ENCODE data around the gene OR2AG2.

GRCh38 chr11:6742260-6742659 lies 29.5 kb downstream of the OR2AG2 start:
- TF ChIP-seq GATA2 (IDR thresholded peaks at IDR 0.05; ENCODE audit: low read depth, low read length) (no peak), GATA3 (IDR thresholded peaks at IDR 0.05; ENCODE audit: low read depth, low read length) (no peak)
